Lung (tissue), 12 donors: ENCODE data around the gene UNC13A. TPM values are rescaled to one million over a fixed set of nuclear protein-coding genes. Genes with fewer than 3 reads are reported as not detected.

ENCODE experiments used
- ATAC-seq: fragments of 200-7000 bp; cut with Tn5 transposase; one replicate; pipeline ENCODE4 v1.9.1; 2020; ENCODE audit warnings: moderate number of reproducible peaks; ENCODE audit not compliant: insufficient read depth, low FRiP score
- DNase-seq, 3 donors: peaks; one replicate each; pipeline ENCODE4 v3.0.0-alpha.2; 2013 to 2017
- H3K27ac ChIP-seq, 2 donors: one replicate each; pipeline ENCODE4 v1.5.1; 2013; ENCODE audit warnings: mild to moderate bottlenecking in 2 of 2, moderate library complexity in 2 of 2, control low read depth in 1 of 2, inconsistent platforms in 1 of 2, low read depth in 1 of 2, low read length in 1 of 2
- H3K27me3 ChIP-seq, 3 donors: one replicate each; pipeline ENCODE4 v1.5.1; 2013; ENCODE audit warnings: low read length in 2 of 3; ENCODE audit not compliant: control insufficient read depth in 3 of 3, insufficient read depth in 3 of 3
- H3K36me3 ChIP-seq, 4 donors: one replicate each; pipeline ENCODE4 v1.5.1; 2013; ENCODE audit warnings: low read length in 4 of 4, mild to moderate bottlenecking in 1 of 4, moderate library complexity in 1 of 4; ENCODE audit not compliant: control insufficient read depth in 4 of 4, insufficient read depth in 4 of 4
- H3K4me1 ChIP-seq, 5 donors: one replicate each; pipeline ENCODE4 v1.5.1; 2013; ENCODE audit warnings: low read length in 5 of 5, mild to moderate bottlenecking in 2 of 5, moderate library complexity in 1 of 5; ENCODE audit not compliant: control insufficient read depth in 5 of 5, insufficient read depth in 5 of 5
- H3K4me3 ChIP-seq: one replicate; pipeline ENCODE4 v1.5.1; 2013; ENCODE audit warnings: mild to moderate bottlenecking, control low read depth, moderate library complexity
- H3K9ac ChIP-seq, 2 donors: one replicate each; pipeline ENCODE4 v1.5.1; 2013; ENCODE audit warnings: low read length in 2 of 2, control low read depth in 1 of 2; ENCODE audit not compliant: insufficient read depth in 1 of 2
- H3K9me3 ChIP-seq, 4 donors: one replicate each; pipeline ENCODE4 v1.5.1; 2013; ENCODE audit warnings: low read length in 3 of 4, mild to moderate bottlenecking in 1 of 4, moderate library complexity in 1 of 4; ENCODE audit not compliant: control insufficient read depth in 4 of 4, insufficient read depth in 3 of 4
- CTCF ChIP-seq: IDR thresholded peaks from 2 replicates; pipeline ENCODE4 v1.5.1; 2012; ENCODE audit warnings: mild to moderate bottlenecking; ENCODE audit errors: control extremely low read depth, extremely low read depth
- WGBS, 2 donors: extraction: QIAGEN DNeasy Blood & Tissue Kit; methylation state at CpG; one replicate each; pipeline ENCODE4 v1.1.7; 2013; 5-methylcytosine and 5-hydroxymethylcytosine counted together
- polyA plus RNA-seq, 2 donors: library from polyadenylated mRNA; stranded (reverse); fragments of 200-250 nt; gene quantifications; one replicate each; pipeline ENCODE4 v1.2.1, GENCODE V29; 2013
- total RNA-seq, 2 donors: library from RNA; depleted of rRNA in 1 of 2; stranded (reverse); fragments of >200 nt in 1 of 2; gene quantifications; one replicate each; pipeline ENCODE4 v1.2.1, GENCODE V29; 2014 to 2021
- donor health status: control.
- donor health status: control.
- donor health status: Bipolar disorder and iron deficiency.
- donor health status: healthy.
- donor health status: DM: yes; HTN: yes; CAD: no.

Gene UNC13A
- total and polyA plus RNA-seq, 4 donors: 0.14 to 0.31 (median 0.27) TPM

GRCh38 chr19:17665058-17665457 is 23.1 kb downstream of the UNC13A start:
- Histone ChIP-seq H3K27me3 (no peaks in the 10 kb centered on the region), H3K36me3 (no peaks in the 10 kb centered on the region), H3K27ac (no peak overlapping the region), H3K4me3 (no peak overlapping the region), H3K9me3 (peaks cover 0 to 18% (median 2%) of the 10 kb centered on the region in 4 donors), H3K4me1 (no peaks in the 10 kb centered on the region), H3K9ac (no peak overlapping the region)
- ATAC-seq (no peak), DNase-seq (no peak)
- WGBS, 2 donors: 90 to 92% methylated on average over 2 of the region's 2 CpGs
- TF ChIP-seq CTCF: no peak

GRCh38 chr19:17659996-17660395 is 28.2 kb downstream of the UNC13A start:
- H3K9ac ChIP-seq: no peak overlapping the region
- H3K9me3 ChIP-seq: peaks cover 0 to 9% (median 0%) of the 10 kb centered on the region in 4 donors
- H3K27me3 ChIP-seq: no peaks in the 10 kb centered on the region
- no peak for TF ChIP-seq CTCF
- no peak for ATAC-seq
- WGBS, 2 donors: 70 to 83% methylated on average over 7 of the region's 7 CpGs
- no peak overlapping the region for H3K4me3 ChIP-seq
- no peaks in the 10 kb centered on the region for H3K36me3 ChIP-seq
- no peak overlapping the region for H3K27ac ChIP-seq
- DNase-seq: no peak
- H3K4me1 ChIP-seq: no peaks in the 10 kb centered on the region

GRCh38 chr19:17658666-17659065 is 29.5 kb downstream of the UNC13A start:
- H3K4me3 ChIP-seq: no peak overlapping the region
- H3K9me3 ChIP-seq: peaks cover 0 to 1% (median 0%) of the 10 kb centered on the region in 4 donors
- WGBS, 2 donors: 41 to 48% methylated on average over 3 of the region's 3 CpGs
- TF ChIP-seq CTCF: no peak
- H3K27me3 ChIP-seq: no peaks in the 10 kb centered on the region
- no peaks in the 10 kb centered on the region for H3K36me3 ChIP-seq
- ATAC-seq: no peak
- H3K27ac ChIP-seq: no peak overlapping the region
- peak in 1 of 3 donors; percentile 19 for DNase-seq
- H3K4me1 ChIP-seq: no peaks in the 10 kb centered on the region
- no peak overlapping the region for H3K9ac ChIP-seq

GRCh38 chr19:17658240-17658639 is 29.9 kb downstream of the UNC13A start:
- Histone ChIP-seq H3K27ac (no peak overlapping the region), H3K4me1 (no peaks in the 10 kb centered on the region), H3K27me3 (no peaks in the 10 kb centered on the region), H3K9me3 (peaks cover 0 to 1% (median 0%) of the 10 kb centered on the region in 4 donors), H3K36me3 (no peaks in the 10 kb centered on the region), H3K9ac (no peak overlapping the region), H3K4me3 (no peak overlapping the region)
- no peak for DNase-seq
- TF ChIP-seq CTCF: no peak
- ATAC-seq: no peak
- WGBS, 2 donors: 79 to 80% methylated on average over 6 of the region's 6 CpGs
